ENCODE data around the gene MED27. TPM values are rescaled to one million over a fixed set of nuclear protein-coding genes. Genes with fewer than 3 reads are reported as not detected.

MED27 gene
- total and polyA plus RNA-seq, 5 donors from 2014 or later, result 28.7 to 58.5 (median 45.9) TPM

- ATAC-seq (ENCODE audit: low read depth in 2 of 2) (no peak), DNase-seq (no peak)
- no peaks in the 10 kb centered on the region for H3K9me3 Mint-ChIP-seq
- no peaks in the 10 kb centered on the region for H3K9me3 ChIP-seq (ENCODE audit: control insufficient read depth in 2 of 2, low read length in 2 of 2)
- peaks cover 0 to 5% (median 2%) of the 10 kb centered on the region in 4 donors for H3K4me1 Mint-ChIP-seq
- no peak overlapping the region for H3K27ac ChIP-seq (ENCODE audit: insufficient read depth, low read length, poor library complexity, severe bottlenecking)
- no peak overlapping the region for H3K27ac Mint-ChIP-seq
- H3K36me3 ChIP-seq (ENCODE audit: control insufficient read depth, insufficient read depth, low read length), result peaks cover 3% of the 10 kb centered on the region
- no peaks in the 10 kb centered on the region for H3K4me1 ChIP-seq (ENCODE audit: control insufficient read depth, insufficient read depth, low read length, poor library complexity, severe bottlenecking)
- no peak overlapping the region for H3K4me3 Mint-ChIP-seq
- H3K36me3 Mint-ChIP-seq, result peaks cover 40% of the 10 kb centered on the region
- H3K27me3 Mint-ChIP-seq, result no peaks in the 10 kb centered on the region
- no peaks in the 10 kb centered on the region for H3K27me3 ChIP-seq (ENCODE audit: control insufficient read depth, insufficient read depth, low read length)
- H3K4me3 ChIP-seq (ENCODE audit: low read depth, low read length), result no peak overlapping the region
These were observed 136.3 kb downstream of the MED27 start for GRCh38 chr9:131943351-131943841.

GRCh38 chr9:131942146-131942720 lies 137.4 kb downstream of the MED27 start:
- Mint-ChIP-seq H3K27ac (peak overlapping the region in 1 of 3 donors; percentile 4), H3K9me3 (no peaks in the 10 kb centered on the region), H3K4me1 (peaks cover 0 to 5% (median 0%) of the 10 kb centered on the region in 4 donors), H3K27me3 (no peaks in the 10 kb centered on the region), H3K4me3 (no peak overlapping the region), H3K36me3 (peaks cover 45% of the 10 kb centered on the region)
- Histone ChIP-seq H3K27me3 (ENCODE audit: control insufficient read depth, insufficient read depth, low read length) (no peaks in the 10 kb centered on the region), H3K27ac (ENCODE audit: insufficient read depth, low read length, poor library complexity, severe bottlenecking) (no peak overlapping the region), H3K4me3 (ENCODE audit: low read depth, low read length) (no peak overlapping the region), H3K9me3 (ENCODE audit: control insufficient read depth in 2 of 2, low read length in 2 of 2) (no peaks in the 10 kb centered on the region), H3K4me1 (ENCODE audit: control insufficient read depth, insufficient read depth, low read length, poor library complexity, severe bottlenecking) (no peaks in the 10 kb centered on the region), H3K36me3 (ENCODE audit: control insufficient read depth, insufficient read depth, low read length) (peaks cover 11% of the 10 kb centered on the region)
- no peak for DNase-seq
- ATAC-seq (ENCODE audit: low read depth in 2 of 2), result no peak

GRCh38 chr9:131937451-131937850 lies 142.2 kb downstream of the MED27 start:
- no peak overlapping the region for H3K27ac ChIP-seq (ENCODE audit: insufficient read depth, low read length, poor library complexity, severe bottlenecking)
- H3K4me1 ChIP-seq (ENCODE audit: control insufficient read depth, insufficient read depth, low read length, poor library complexity, severe bottlenecking), result no peaks in the 10 kb centered on the region
- H3K27me3 ChIP-seq (ENCODE audit: control insufficient read depth, insufficient read depth, low read length), result no peaks in the 10 kb centered on the region
- ATAC-seq (ENCODE audit: low read depth in 2 of 2) (no peak), DNase-seq (no peak)
- no peaks in the 10 kb centered on the region for H3K27me3 Mint-ChIP-seq
- H3K4me1 Mint-ChIP-seq, result peaks cover 0 to 17% (median 3%) of the 10 kb centered on the region in 4 donors
- no peak overlapping the region for H3K4me3 ChIP-seq (ENCODE audit: low read depth, low read length)
- H3K27ac Mint-ChIP-seq, result no peak overlapping the region
- no peaks in the 10 kb centered on the region for H3K9me3 ChIP-seq (ENCODE audit: control insufficient read depth in 2 of 2, low read length in 2 of 2)
- H3K9me3 Mint-ChIP-seq, result peaks cover 0 to 4% (median 0%) of the 10 kb centered on the region in 7 donors
- H3K36me3 Mint-ChIP-seq, result peaks cover 46% of the 10 kb centered on the region
- peaks cover 25% of the 10 kb centered on the region for H3K36me3 ChIP-seq (ENCODE audit: control insufficient read depth, insufficient read depth, low read length)
- no peak overlapping the region for H3K4me3 Mint-ChIP-seq

- no peak overlapping the region for H3K4me3 ChIP-seq (ENCODE audit: low read depth, low read length)
- Mint-ChIP-seq H3K27ac (no peak overlapping the region), H3K4me1 (peaks cover under 1 to 19% (median 2%) of the 10 kb centered on the region in 4 donors), H3K36me3 (peaks cover 41% of the 10 kb centered on the region), H3K9me3 (peaks cover 0 to 4% (median 0%) of the 10 kb centered on the region in 7 donors), H3K27me3 (no peaks in the 10 kb centered on the region), H3K4me3 (no peak overlapping the region)
- H3K27me3 ChIP-seq (ENCODE audit: control insufficient read depth, insufficient read depth, low read length), result no peaks in the 10 kb centered on the region
- H3K9me3 ChIP-seq (ENCODE audit: control insufficient read depth in 2 of 2, low read length in 2 of 2), result no peaks in the 10 kb centered on the region
- H3K4me1 ChIP-seq (ENCODE audit: control insufficient read depth, insufficient read depth, low read length, poor library complexity, severe bottlenecking), result no peaks in the 10 kb centered on the region
- no peak overlapping the region for H3K27ac ChIP-seq (ENCODE audit: insufficient read depth, low read length, poor library complexity, severe bottlenecking)
- no peak for ATAC-seq (ENCODE audit: low read depth in 2 of 2)
- DNase-seq, result no peak
- H3K36me3 ChIP-seq (ENCODE audit: control insufficient read depth, insufficient read depth, low read length), result peaks cover 23% of the 10 kb centered on the region
These were observed 142.7 kb downstream of the MED27 start for GRCh38 chr9:131936929-131937328.

GRCh38 chr9:131934673-131935072 lies 145.0 kb downstream of the MED27 start:
- peaks cover 36% of the 10 kb centered on the region for H3K36me3 Mint-ChIP-seq
- no peak overlapping the region for H3K4me3 Mint-ChIP-seq
- ATAC-seq (ENCODE audit: low read depth in 2 of 2) (no peak), DNase-seq (no peak)
- no peaks in the 10 kb centered on the region for H3K9me3 ChIP-seq (ENCODE audit: control insufficient read depth in 2 of 2, low read length in 2 of 2)
- peaks cover 4 to 19% (median 10%) of the 10 kb centered on the region in 4 donors for H3K4me1 Mint-ChIP-seq
- no peak overlapping the region for H3K27ac ChIP-seq (ENCODE audit: insufficient read depth, low read length, poor library complexity, severe bottlenecking)
- H3K27me3 ChIP-seq (ENCODE audit: control insufficient read depth, insufficient read depth, low read length), result no peaks in the 10 kb centered on the region
- H3K27me3 Mint-ChIP-seq, result no peaks in the 10 kb centered on the region
- H3K36me3 ChIP-seq (ENCODE audit: control insufficient read depth, insufficient read depth, low read length), result peaks cover 23% of the 10 kb centered on the region
- no peaks in the 10 kb centered on the region for H3K4me1 ChIP-seq (ENCODE audit: control insufficient read depth, insufficient read depth, low read length, poor library complexity, severe bottlenecking)
- peaks cover 0 to 4% (median 0%) of the 10 kb centered on the region in 7 donors for H3K9me3 Mint-ChIP-seq
- no peak overlapping the region for H3K4me3 ChIP-seq (ENCODE audit: low read depth, low read length)
- H3K27ac Mint-ChIP-seq, result no peak overlapping the region

- no peaks in the 10 kb centered on the region for H3K27me3 ChIP-seq (ENCODE audit: control insufficient read depth, insufficient read depth, low read length)
- H3K27me3 Mint-ChIP-seq, result no peaks in the 10 kb centered on the region
- H3K4me1 Mint-ChIP-seq, result peaks cover 0 to 16% (median 10%) of the 10 kb centered on the region in 4 donors
- peaks cover 0 to 2% (median 0%) of the 10 kb centered on the region in 7 donors for H3K9me3 Mint-ChIP-seq
- no peak overlapping the region for H3K27ac ChIP-seq (ENCODE audit: insufficient read depth, low read length, poor library complexity, severe bottlenecking)
- no peaks in the 10 kb centered on the region for H3K4me1 ChIP-seq (ENCODE audit: control insufficient read depth, insufficient read depth, low read length, poor library complexity, severe bottlenecking)
- H3K36me3 Mint-ChIP-seq, result peaks cover 11% of the 10 kb centered on the region
- no peak for DNase-seq
- H3K27ac Mint-ChIP-seq, result no peak overlapping the region
- peaks cover 4% of the 10 kb centered on the region for H3K36me3 ChIP-seq (ENCODE audit: control insufficient read depth, insufficient read depth, low read length)
- H3K4me3 ChIP-seq (ENCODE audit: low read depth, low read length), result no peak overlapping the region
- no peak for ATAC-seq (ENCODE audit: low read depth in 2 of 2)
- no peak overlapping the region for H3K4me3 Mint-ChIP-seq
- no peaks in the 10 kb centered on the region for H3K9me3 ChIP-seq (ENCODE audit: control insufficient read depth in 2 of 2, low read length in 2 of 2)
These were observed 152.6 kb downstream of the MED27 start for GRCh38 chr9:131927091-131927490.

- Histone ChIP-seq H3K36me3 (ENCODE audit: control insufficient read depth, insufficient read depth, low read length) (peaks cover 4% of the 10 kb centered on the region), H3K4me3 (ENCODE audit: low read depth, low read length) (no peak overlapping the region), H3K9me3 (ENCODE audit: control insufficient read depth in 2 of 2, low read length in 2 of 2) (no peaks in the 10 kb centered on the region), H3K27me3 (ENCODE audit: control insufficient read depth, insufficient read depth, low read length) (no peaks in the 10 kb centered on the region), H3K4me1 (ENCODE audit: control insufficient read depth, insufficient read depth, low read length, poor library complexity, severe bottlenecking) (no peaks in the 10 kb centered on the region), H3K27ac (ENCODE audit: insufficient read depth, low read length, poor library complexity, severe bottlenecking) (no peak overlapping the region)
- Mint-ChIP-seq H3K36me3 (peaks cover 11% of the 10 kb centered on the region), H3K4me3 (no peak overlapping the region), H3K27ac (no peak overlapping the region), H3K27me3 (no peaks in the 10 kb centered on the region), H3K9me3 (peaks cover 0 to 2% (median 0%) of the 10 kb centered on the region in 7 donors), H3K4me1 (peaks cover 0 to 9% (median 5%) of the 10 kb centered on the region in 4 donors)
- no peak for DNase-seq
- no peak for ATAC-seq (ENCODE audit: low read depth in 2 of 2)
These were observed 153.2 kb downstream of the MED27 start for GRCh38 chr9:131926360-131926922.

Measured in CD4-positive, CD25-positive, alpha-beta regulatory T cell (primary cell).